OCI-LY7 (cell line): ENCODE results near the gene TMEM94. TPM values are rescaled to one million over a fixed set of nuclear protein-coding genes. Genes with fewer than 3 reads are reported as not detected.
"Not testable (repeated sequence)": the region's sequence is repeated elsewhere in the genome, so short reads cannot be mapped to it uniquely, and the experiment has no call there.

Source experiments
- BruUV-seq: library from RNA; stranded (reverse); fragments of 400-500 nt; replicated peaks from 2 replicates; lab custom pipeline; 2021; lab: Mats Ljungman, UMichigan
- CTCF ChIA-PET: fragments of 300-600 bp; sonication (Branson Sonifier 250); formaldehyde crosslinking; loops from one replicate; lab custom pipeline; 2022; ENCODE audit warnings: antibody characterized with exemption; ENCODE audit not compliant: unreplicated experiment; lab: Charles Lee
- POLR2A ChIA-PET: fragments of 300-600 bp; sonication (Branson Sonifier 250); formaldehyde crosslinking; loops from one replicate; lab custom pipeline; 2022; ENCODE audit warnings: antibody characterized with exemption; lab: Charles Lee
- DNase-seq: peaks from one replicate; pipeline ENCODE4 v3.0.0-alpha.2; 2015; ENCODE audit warnings: low spot score
- H2AFZ ChIP-seq: fragments of 200-600 bp; sonication (generic), shearing (Covaris generic); 2 replicates; pipeline ENCODE4 v1.6.1; 2014; ENCODE audit warnings: mild to moderate bottlenecking, antibody characterized with exemption, low read length, moderate library complexity
- H3K27ac ChIP-seq: fragments of 200-600 bp; sonication (generic); 2 replicates; pipeline ENCODE4 v1.5.1; 2014; ENCODE audit warnings: mixed run types, low read depth, mild to moderate bottlenecking, moderate library complexity, low read length, inconsistent platforms; ENCODE audit not compliant: poor library complexity, severe bottlenecking
- H3K36me3 ChIP-seq: fragments of 200-600 bp; sonication (generic); 2 replicates; pipeline ENCODE4 v1.6.1; 2014; ENCODE audit warnings: mild to moderate bottlenecking, antibody characterized with exemption, low read length, moderate library complexity, mixed read lengths; ENCODE audit not compliant: insufficient read depth
- H3K4me1 ChIP-seq: fragments of 200-600 bp; sonication (generic); 2 replicates; pipeline ENCODE4 v1.5.1; 2014; ENCODE audit warnings: mild to moderate bottlenecking, low read length; ENCODE audit not compliant: insufficient read depth, poor library complexity, severe bottlenecking
- H3K4me2 ChIP-seq: fragments of 200-600 bp; sonication (generic); 2 replicates; pipeline ENCODE4 v1.6.1; 2014; ENCODE audit warnings: mild to moderate bottlenecking, low read length
- H3K4me3 ChIP-seq: fragments of 200-600 bp; sonication (generic); 2 replicates; pipeline ENCODE4 v1.5.1; 2014; ENCODE audit warnings: mild to moderate bottlenecking, low read depth, low read length; ENCODE audit not compliant: poor library complexity, severe bottlenecking
- H3K79me2 ChIP-seq: fragments of 200-600 bp; sonication (generic); 2 replicates; pipeline ENCODE4 v1.6.1; 2016; ENCODE audit warnings: low read depth, mild to moderate bottlenecking, low read length, moderate library complexity, mixed read lengths; ENCODE audit not compliant: insufficient read depth
- H3K9me2 ChIP-seq: fragments of 200-600 bp; sonication (generic); 2 replicates; pipeline ENCODE4 v1.6.1; 2016; ENCODE audit warnings: mild to moderate bottlenecking, low read length, mixed read lengths; ENCODE audit not compliant: insufficient read depth
- H3K9me3 ChIP-seq: fragments of 200-600 bp; sonication (generic); 2 replicates; pipeline ENCODE4 v1.6.1; 2014; ENCODE audit warnings: mild to moderate bottlenecking, mixed run types, low read length, mixed read lengths
- H4K20me1 ChIP-seq: fragments of 200-600 bp; sonication (generic); 2 replicates; pipeline ENCODE4 v1.6.1; 2014; ENCODE audit warnings: mild to moderate bottlenecking, antibody characterized with exemption, low read length, moderate library complexity, mixed read lengths; ENCODE audit not compliant: insufficient read depth
- CTCF ChIP-seq: fragments of 200-600 bp; sonication (generic); conservative IDR thresholded peaks from 2 replicates; pipeline ENCODE4 v1.5.1; 2014; ENCODE audit warnings: mild to moderate bottlenecking, antibody characterized with exemption, low read length, moderate library complexity, mixed read lengths
- EZH2phosphoT487 ChIP-seq: fragments of 200-600 bp; sonication (generic); IDR thresholded peaks from 2 replicates; pipeline ENCODE4 v1.6.1; 2018; ENCODE audit warnings: low read depth, borderline replicate concordance, mild to moderate bottlenecking, mixed run types, antibody characterized with exemption, low read length, moderate library complexity, mixed read lengths
- intact Hi-C: fragments of 100-400 bp; cut with micrococcal nuclease; formaldehyde crosslinking; loops from one replicate; pipeline ENCODE4 v1.10.0; 2022; ENCODE audit not compliant: unreplicated experiment
- total RNA-seq, 2 experiments: library from RNA; depleted of rRNA in 1 of 2; stranded (reverse); fragments of >200 nt in 1 of 2; shearing (Covaris generic) in 1 of 2; gene quantifications; 2 replicates each; pipeline ENCODE4 v1.2.3, GENCODE V29; 2014 to 2022

TMEM94 gene
- total RNA-seq, 2 experiments from 2014 or later = 60.6 to 121 TPM

- BruUV-seq = no TSS peak
- Histone ChIP-seq H4K20me1 (no peaks in the 10 kb centered on the region), H3K4me2 (no peak overlapping the region), H3K36me3 (peaks cover 21% of the 10 kb centered on the region), H3K9me3 (no peaks in the 10 kb centered on the region), H3K27ac (no peak overlapping the region), H3K4me3 (no peak overlapping the region), H3K4me1 (peaks cover 10% of the 10 kb centered on the region), H3K79me2 (no peaks in the 10 kb centered on the region), H2AFZ (no peak overlapping the region), H3K9me2 (no peaks in the 10 kb centered on the region)
- ChIA-PET POLR2A (interaction anchor here (1.3 kb wide), 1 partner anchor 10 kb away, joined by 3 read pairs; no protein-coding TSS in a partner anchor), CTCF (no interaction called here)
- TF ChIP-seq CTCF (no peak), EZH2phosphoT487 (no peak)
- DNase-seq = no peak
- intact Hi-C loops = no loop called here
Observed at GRCh38 chr17:75476752-75477489, 20.5 kb downstream of the TMEM94 start.

GRCh38 chr17:75477490-75477862 is 21.0 kb downstream of the TMEM94 start:
- POLR2A ChIA-PET = interaction anchor here (1.3 kb wide), 1 partner anchor 10 kb away, joined by 3 read pairs; no protein-coding TSS in a partner anchor
- H3K79me2 ChIP-seq, H3K27ac ChIP-seq, H2AFZ ChIP-seq, H3K4me3 ChIP-seq, DNase-seq, BruUV-seq, H3K4me1 ChIP-seq, H3K9me2 ChIP-seq, H3K4me2 ChIP-seq, H3K9me3 ChIP-seq, CTCF ChIA-PET, H4K20me1 ChIP-seq, intact Hi-C loops: not testable (repeated sequence)
- H3K36me3 ChIP-seq = peaks cover 16% of the 10 kb centered on the region

- no peaks in the 10 kb centered on the region for H3K4me1 ChIP-seq
- BruUV-seq = no TSS peak
- no peak overlapping the region for H2AFZ ChIP-seq
- no peaks in the 10 kb centered on the region for H3K9me2 ChIP-seq
- H3K79me2 ChIP-seq = no peaks in the 10 kb centered on the region
- no peak overlapping the region for H3K4me3 ChIP-seq
- no peak for DNase-seq
- H3K9me3 ChIP-seq = no peaks in the 10 kb centered on the region
- no peak overlapping the region for H3K4me2 ChIP-seq
- POLR2A ChIA-PET = no interaction called here
- intact Hi-C loops = no loop called here
- H4K20me1 ChIP-seq = no peaks in the 10 kb centered on the region
- H3K36me3 ChIP-seq = peaks cover 5% of the 10 kb centered on the region
- TF ChIP-seq EZH2phosphoT487 (no peak), CTCF (no peak)
- CTCF ChIA-PET = no interaction called here
- no peak overlapping the region for H3K27ac ChIP-seq
Observed at GRCh38 chr17:75478508-75478907, 22.1 kb downstream of the TMEM94 start.
